GM18505 (cell line): ENCODE measurements around the gene ICA1.
A peak's percentile ranks its signal among the peaks of the same experiment; 100 is the strongest.
"Not testable (repeated sequence)": the region's sequence is repeated elsewhere in the genome, so short reads cannot be mapped to it uniquely, and the experiment has no call there.

ENCODE experiments used
- ATAC-seq: cut with Tn5 transposase; IDR thresholded peaks from one replicate; pipeline ENCODE4 v1.9.1; 2021; ENCODE audit not compliant: unreplicated experiment
- POLR2A ChIP-seq: IDR thresholded peaks from 4 replicates; pipeline ENCODE4 v1.6.1; 2011; ENCODE audit warnings: borderline replicate concordance; ENCODE audit not compliant: insufficient read depth, insufficient read length; ENCODE audit errors: extremely low read depth

Gene ICA1

GRCh38 chr7:8113184-8113583, 148.8 kb downstream of the ICA1 start:
- TF ChIP-seq POLR2A: no peak
- no peak for ATAC-seq

DNA sequence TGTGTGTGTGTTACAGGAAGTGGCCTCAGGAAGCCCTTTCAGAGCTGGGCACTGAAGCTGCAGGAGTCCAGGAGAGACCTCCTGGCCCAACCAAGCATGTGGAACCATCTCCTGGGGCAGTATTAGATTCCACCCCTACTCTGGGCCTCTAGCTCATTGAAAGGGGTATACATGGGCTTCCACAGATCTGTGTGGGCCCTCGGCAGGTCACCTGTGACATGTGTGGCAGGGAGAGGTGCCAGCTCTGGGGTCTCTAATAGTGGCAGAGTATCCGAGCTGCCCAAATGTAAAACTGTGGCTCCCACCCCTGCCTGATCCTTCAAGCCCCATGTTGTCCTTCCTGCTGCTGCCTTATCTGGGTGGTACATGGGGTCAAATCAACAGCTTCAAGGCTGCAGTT, 149.3 kb downstream of the ICA1 start:
- ATAC-seq: no peak
- TF ChIP-seq POLR2A: no peak

DNA sequence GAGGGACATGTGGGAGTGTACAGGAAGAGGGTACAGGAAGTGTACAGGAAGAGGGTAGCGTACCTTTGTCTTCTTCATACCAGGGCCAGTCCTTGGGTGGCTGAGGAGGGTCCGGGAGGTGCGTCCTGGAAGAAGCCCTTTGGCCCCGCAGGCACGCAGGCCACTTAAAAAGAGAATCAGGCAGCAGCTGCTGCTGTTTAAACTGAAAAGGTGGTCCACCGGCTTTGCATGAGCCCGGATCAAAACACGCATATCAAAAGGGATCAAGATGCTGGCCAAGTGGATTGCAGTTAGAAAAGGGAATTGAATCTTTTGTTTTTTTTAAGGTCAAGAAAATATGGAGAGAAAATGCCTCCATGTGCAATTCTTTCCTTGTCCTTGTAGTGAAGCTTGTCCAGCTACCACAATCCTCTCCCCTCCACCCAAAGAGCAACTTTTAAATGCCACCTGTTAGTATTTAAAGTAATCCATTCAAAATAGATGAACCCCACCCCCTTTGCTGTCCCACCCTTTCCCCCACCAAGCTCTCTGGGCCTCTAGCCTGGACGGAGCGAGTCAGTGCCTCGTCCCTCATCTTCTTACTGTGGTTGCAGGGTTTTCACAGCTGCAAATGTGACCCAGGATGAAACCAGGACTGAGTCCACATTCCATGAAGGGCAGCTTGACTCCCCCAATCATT, 150.5 kb downstream of the ICA1 start:
- ATAC-seq: no peak
- TF ChIP-seq POLR2A: no peak

- TF ChIP-seq POLR2A: no peak
- ATAC-seq: no peak
Measured at GRCh38 chr7:8109196-8110022, 152.6 kb downstream of the ICA1 start.

- no peak for TF ChIP-seq POLR2A
- no peak for ATAC-seq
Measured at GRCh38 chr7:8105449-8106095, 156.4 kb downstream of the ICA1 start.

- TF ChIP-seq POLR2A: no peak
- ATAC-seq: no peak
Measured at GRCh38 chr7:8103282-8103681, 158.7 kb downstream of the ICA1 start.

DNA sequence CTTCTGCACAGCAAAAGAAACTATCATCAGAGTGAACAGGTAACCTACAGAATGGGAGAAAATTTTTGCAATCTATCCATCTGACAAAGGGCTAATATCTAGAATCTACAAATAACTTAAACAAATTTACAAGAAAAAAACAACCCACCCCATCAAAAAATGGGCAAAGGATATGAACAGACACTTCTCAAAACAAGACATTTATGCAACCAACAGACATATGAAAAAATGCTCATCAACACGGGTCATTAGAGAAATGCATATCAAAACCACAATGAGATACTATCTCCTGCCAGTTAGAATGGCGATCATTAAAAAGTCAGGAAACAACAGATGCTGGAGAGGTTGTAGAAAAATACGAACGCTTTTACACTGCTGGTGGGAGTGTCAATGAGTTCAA, 160.7 kb downstream of the ICA1 start:
- ATAC-seq: not testable (repeated sequence)

GRCh38 chr7:8094164-8095140, 167.5 kb downstream of the ICA1 start:
- no peak for ATAC-seq
- TF ChIP-seq POLR2A: no peak

DNA sequence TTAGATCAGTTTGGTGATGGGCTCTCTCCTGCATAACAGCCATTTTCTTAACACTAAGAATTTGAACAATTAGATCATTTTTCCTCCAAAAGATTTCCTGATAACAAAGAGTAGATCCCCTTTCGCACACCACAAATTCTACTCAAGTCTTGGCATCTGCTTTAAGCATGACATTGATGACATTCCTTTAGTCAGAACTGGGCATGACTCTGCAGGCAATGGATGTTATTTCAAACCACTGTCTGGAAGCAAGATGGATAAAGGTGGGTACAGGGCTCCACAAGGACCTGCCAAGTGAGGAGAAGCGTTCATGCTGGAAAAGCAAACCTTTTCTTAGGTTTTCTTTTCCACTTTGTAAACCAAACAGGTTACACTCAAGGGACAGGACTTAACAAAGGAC, 169.8 kb downstream of the ICA1 start:
- TF ChIP-seq POLR2A: peak; percentile 5
- ATAC-seq: no peak

GRCh38 chr7:8089036-8089780, 172.8 kb downstream of the ICA1 start:
- no peak for TF ChIP-seq POLR2A
- ATAC-seq: no peak

- ATAC-seq: no peak
- TF ChIP-seq POLR2A: no peak
Measured at GRCh38 chr7:8086239-8086638, 175.7 kb downstream of the ICA1 start.

DNA sequence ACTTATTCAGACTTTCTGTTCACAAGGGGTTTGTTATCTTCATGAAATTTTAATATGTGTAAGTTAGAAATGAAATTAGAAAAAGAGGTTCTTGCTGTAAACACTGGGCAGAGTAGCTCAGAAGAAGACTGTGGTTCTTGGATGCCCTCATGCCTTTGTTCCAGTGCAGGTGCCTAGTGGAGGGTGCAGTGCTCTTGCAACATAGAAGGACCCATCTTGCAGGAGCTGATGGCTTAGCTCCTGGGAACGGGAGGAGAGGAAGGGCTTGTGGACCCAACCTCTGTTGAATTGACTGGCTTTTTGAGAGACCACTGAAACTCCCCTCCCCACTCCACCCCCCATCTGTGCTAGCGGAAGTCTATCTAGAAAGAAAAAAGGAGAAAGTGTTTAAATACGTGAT, 176.5 kb downstream of the ICA1 start:
- no peak for ATAC-seq

More for the DNA sequence above, 176.5 kb downstream of the ICA1 start:
- TF ChIP-seq POLR2A: no peak
